ENCODE results near the gene PRDM15.

The PRDM15 gene

DNA sequence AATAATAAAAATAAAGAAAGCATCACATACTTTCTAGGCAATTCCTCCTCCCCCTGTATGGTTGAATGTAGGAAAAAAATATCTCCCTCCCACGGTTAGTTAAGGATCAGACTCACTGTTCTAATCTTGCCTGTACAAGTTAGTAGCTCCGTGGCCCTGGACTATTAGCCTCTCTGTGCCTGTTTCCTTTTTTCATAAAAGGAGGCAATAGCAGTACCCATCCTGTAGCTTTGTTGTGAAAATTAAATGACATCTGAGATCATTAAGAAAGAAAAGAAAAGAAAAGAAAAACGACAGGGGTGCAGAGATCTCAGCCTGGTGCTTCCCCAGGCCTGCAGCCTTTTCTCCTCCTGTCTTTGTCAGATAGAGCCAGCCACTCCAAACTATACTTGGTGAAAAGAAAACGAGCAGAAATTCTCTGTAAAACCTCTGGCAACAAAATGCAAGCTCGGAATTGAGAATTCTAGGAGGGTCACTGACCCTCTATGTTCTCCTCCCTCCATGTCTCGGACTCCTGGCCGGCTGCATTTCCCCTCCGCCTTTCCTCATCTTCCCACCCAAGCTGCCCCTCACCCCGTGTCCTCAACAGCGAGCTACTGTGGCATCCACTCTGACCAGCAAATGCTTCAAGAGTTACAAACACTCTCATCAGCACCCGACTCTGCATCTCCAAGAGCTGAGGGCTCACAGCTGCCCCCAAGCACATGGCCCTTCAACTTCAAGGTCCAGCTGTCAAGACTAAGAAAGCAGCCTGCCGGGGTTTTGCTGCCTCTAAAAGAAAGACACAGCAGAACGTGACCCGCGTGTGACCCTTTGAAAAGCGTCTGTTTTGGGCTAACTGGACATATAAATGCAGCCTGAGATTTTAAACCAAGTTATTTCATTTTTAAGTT is 125.9 kb downstream of the PRDM15 start:
- TF ChIP-seq TEAD4 (IDR thresholded peaks at IDR 0.05) = no peak
- no peak for TF ChIP-seq YY1 (IDR thresholded peaks at IDR 0.05; ENCODE audit: low read depth)
- no peak for TF ChIP-seq TAF1 (IDR thresholded peaks at IDR 0.05; ENCODE audit: low read depth)
- no peak for TF ChIP-seq EGR1 (IDR thresholded peaks at IDR 0.05)
- no peak for TF ChIP-seq TCF12 (IDR thresholded peaks at IDR 0.05; ENCODE audit: low read depth)
- no peak for TF ChIP-seq NFIC (IDR thresholded peaks at IDR 0.05)
- TF ChIP-seq, protein P1, sequence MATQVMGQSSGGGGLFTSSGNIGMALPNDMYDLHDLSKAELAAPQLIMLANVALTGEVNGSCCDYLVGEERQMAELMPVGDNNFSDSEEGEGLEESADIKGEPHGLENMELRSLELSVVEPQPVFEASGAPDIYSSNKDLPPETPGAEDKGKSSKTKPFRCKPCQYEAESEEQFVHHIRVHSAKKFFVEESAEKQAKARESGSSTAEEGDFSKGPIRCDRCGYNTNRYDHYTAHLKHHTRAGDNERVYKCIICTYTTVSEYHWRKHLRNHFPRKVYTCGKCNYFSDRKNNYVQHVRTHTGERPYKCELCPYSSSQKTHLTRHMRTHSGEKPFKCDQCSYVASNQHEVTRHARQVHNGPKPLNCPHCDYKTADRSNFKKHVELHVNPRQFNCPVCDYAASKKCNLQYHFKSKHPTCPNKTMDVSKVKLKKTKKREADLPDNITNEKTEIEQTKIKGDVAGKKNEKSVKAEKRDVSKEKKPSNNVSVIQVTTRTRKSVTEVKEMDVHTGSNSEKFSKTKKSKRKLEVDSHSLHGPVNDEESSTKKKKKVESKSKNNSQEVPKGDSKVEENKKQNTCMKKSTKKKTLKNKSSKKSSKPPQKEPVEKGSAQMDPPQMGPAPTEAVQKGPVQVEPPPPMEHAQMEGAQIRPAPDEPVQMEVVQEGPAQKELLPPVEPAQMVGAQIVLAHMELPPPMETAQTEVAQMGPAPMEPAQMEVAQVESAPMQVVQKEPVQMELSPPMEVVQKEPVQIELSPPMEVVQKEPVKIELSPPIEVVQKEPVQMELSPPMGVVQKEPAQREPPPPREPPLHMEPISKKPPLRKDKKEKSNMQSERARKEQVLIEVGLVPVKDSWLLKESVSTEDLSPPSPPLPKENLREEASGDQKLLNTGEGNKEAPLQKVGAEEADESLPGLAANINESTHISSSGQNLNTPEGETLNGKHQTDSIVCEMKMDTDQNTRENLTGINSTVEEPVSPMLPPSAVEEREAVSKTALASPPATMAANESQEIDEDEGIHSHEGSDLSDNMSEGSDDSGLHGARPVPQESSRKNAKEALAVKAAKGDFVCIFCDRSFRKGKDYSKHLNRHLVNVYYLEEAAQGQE (IDR thresholded peaks at IDR 0.05; ENCODE audit: low read depth) = no peak
- TF ChIP-seq CREB1 (IDR thresholded peaks at IDR 0.05; ENCODE audit: low read depth) = no peak
- TF ChIP-seq, protein P2, sequence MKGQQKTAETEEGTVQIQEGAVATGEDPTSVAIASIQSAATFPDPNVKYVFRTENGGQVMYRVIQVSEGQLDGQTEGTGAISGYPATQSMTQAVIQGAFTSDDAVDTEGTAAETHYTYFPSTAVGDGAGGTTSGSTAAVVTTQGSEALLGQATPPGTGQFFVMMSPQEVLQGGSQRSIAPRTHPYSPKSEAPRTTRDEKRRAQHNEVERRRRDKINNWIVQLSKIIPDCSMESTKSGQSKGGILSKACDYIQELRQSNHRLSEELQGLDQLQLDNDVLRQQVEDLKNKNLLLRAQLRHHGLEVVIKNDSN (IDR thresholded peaks at IDR 0.05) = no peak
- no peak for TF ChIP-seq RAD21 (IDR thresholded peaks at IDR 0.05; ENCODE audit: low read depth)
- TF ChIP-seq EP300 (IDR thresholded peaks at IDR 0.05; ENCODE audit: borderline replicate concordance) = no peak
- TF ChIP-seq, protein P3, sequence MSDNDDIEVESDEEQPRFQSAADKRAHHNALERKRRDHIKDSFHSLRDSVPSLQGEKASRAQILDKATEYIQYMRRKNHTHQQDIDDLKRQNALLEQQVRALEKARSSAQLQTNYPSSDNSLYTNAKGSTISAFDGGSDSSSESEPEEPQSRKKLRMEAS (IDR thresholded peaks at IDR 0.05) = no peak
- no peak for TF ChIP-seq FOXM1 (IDR thresholded peaks at IDR 0.05; ENCODE audit: borderline replicate concordance, low read depth)
- TF ChIP-seq ZBTB7A (IDR thresholded peaks at IDR 0.05; ENCODE audit: low read depth) = no peak
- TF ChIP-seq CEBPB (IDR thresholded peaks at IDR 0.05) = no peak

DNA sequence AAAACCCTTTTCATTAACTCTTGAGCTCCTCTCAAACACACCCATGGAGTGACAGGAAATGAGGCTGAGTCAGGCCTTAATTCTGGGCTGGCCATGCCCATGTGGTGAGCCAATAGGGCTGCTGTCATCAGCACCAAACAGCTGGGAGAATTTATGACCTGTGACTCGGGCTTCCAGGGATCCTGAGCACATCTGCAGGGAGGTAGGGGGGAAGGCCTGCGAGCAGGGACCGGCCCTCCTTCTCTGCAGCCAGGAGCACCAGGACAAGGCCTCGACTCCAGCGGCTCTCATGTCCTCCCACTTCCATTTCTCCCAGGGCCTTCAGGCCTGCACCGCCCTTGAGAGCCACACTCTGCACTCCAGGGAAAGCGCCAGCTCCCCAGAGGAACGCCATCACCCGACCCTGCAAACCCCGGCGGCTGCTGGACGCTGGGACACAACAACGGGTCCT is 126.9 kb downstream of the PRDM15 start:
- TF ChIP-seq TCF12 (IDR thresholded peaks at IDR 0.05; ENCODE audit: low read depth) = peak; percentile 61; the same call in 1 of the 2 replicates
- no peak for TF ChIP-seq CREB1 (IDR thresholded peaks at IDR 0.05; ENCODE audit: low read depth)

DNA sequence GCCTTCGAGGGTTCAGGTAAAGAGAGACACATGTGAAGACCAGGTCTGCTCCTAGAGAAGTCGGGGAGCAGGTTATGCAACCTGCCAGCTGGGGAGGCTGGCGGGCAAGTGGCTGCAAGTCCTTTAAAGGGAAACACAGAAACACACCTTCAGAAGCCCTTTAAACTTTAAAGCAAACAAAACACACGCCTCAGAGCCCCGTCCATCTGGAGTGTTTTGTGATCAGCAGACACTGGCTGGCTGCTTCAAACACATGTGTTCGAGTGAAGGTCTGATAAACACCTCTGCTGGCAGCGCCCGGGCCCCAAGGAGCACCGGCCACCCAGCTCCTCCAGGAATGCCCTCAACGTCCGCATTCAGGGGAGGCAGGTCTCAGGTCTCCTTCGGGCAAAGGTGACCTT is 127.5 kb downstream of the PRDM15 start:
- TF ChIP-seq CEBPB (IDR thresholded peaks at IDR 0.05) (peak; percentile 51; the same call in 1 of the 2 replicates), YY1 (IDR thresholded peaks at IDR 0.05; ENCODE audit: low read depth) (no peak)
- TF ChIP-seq, protein P3 (IDR thresholded peaks at IDR 0.05) = 0 out of 2 replicates have a peak, but pooled peaks have one; percentile 16

DNA sequence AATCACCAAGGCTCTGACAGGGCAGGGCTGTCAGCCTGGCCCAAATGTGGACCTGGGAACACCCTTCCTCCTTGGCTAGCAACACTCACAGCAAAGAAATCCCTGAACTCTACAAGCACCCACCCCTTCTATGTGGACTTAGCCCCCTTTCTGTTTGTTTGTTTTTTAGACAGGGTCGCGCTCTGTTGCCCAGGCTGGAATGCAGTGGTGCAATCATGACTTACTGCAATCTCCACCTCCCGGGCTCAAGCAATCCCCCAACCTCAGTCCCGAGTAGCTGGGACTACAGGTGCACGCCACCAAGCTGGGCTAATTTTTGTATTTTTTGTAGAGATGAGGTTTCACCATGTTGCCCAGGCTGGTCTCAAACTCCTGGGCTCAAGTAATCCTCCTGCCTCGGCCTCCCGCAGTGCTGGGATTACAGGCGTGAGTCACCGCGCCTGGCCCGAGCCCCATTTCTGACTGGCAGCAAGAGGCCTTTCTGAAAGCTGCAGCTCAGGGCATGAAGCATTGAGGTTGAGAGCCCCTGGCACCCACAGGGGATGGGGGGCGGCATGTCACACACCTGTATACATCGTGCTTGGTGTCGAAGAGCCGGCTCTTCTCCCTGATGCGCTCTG is 128.5 kb downstream of the PRDM15 start:
- TF ChIP-seq CEBPB (IDR thresholded peaks at IDR 0.05) (peak; percentile 71), TEAD4 (IDR thresholded peaks at IDR 0.05) (peak; percentile 46), NFIC (IDR thresholded peaks at IDR 0.05) (no peak)

DNA sequence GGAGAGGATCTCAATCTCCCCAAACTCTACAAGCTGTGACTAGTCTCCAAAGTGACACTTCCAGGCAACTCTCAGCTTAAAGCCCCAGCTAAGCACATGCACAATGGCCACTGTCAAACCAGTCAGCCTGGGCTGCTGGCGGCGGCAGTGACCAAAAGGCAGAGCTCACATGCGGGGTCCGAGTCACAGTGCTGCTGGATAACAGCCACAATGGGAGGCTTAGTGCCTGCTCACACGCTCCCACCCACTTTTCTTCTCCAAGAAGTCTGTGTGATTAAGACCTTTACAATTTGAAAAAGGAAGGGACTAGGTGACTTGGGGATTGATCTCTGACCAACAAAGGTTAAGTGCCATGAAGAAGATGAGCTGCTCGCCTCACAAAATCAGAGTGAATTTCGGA is 129.1 kb downstream of the PRDM15 start:
- TF ChIP-seq TCF12 (IDR thresholded peaks at IDR 0.05; ENCODE audit: low read depth) (no peak), NFIC (IDR thresholded peaks at IDR 0.05) (no peak), TAF1 (IDR thresholded peaks at IDR 0.05; ENCODE audit: low read depth) (no peak), EGR1 (IDR thresholded peaks at IDR 0.05) (no peak), CEBPB (IDR thresholded peaks at IDR 0.05) (no peak), RAD21 (IDR thresholded peaks at IDR 0.05; ENCODE audit: low read depth) (no peak)
- TF ChIP-seq, protein P2 (IDR thresholded peaks at IDR 0.05) = no peak
- TF ChIP-seq, protein P1 (IDR thresholded peaks at IDR 0.05; ENCODE audit: low read depth) = no peak
- TF ChIP-seq, protein P3 (IDR thresholded peaks at IDR 0.05) = no peak

DNA sequence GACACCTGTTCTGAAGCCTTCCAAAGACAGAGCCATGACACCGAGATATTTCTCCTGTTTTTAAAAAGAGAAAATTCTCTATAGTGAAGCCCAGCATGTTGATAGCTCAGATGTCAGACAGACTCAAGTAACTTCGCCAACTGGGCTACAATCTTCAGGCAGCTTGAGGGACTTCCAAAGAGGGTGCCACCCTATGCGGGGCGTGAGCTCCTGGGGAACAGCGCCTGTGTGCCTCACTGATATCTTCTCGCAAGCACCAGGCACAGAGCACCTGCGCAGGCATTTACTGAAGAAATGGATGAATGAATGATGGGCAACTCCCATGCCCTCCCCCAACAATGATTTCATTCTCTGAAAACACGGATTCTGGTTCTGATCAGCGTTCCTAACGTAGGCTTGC is 129.9 kb downstream of the PRDM15 start:
- TF ChIP-seq TCF12 (IDR thresholded peaks at IDR 0.05; ENCODE audit: low read depth) (no peak), EP300 (IDR thresholded peaks at IDR 0.05; ENCODE audit: borderline replicate concordance) (no peak), RAD21 (IDR thresholded peaks at IDR 0.05; ENCODE audit: low read depth) (no peak), FOXM1 (IDR thresholded peaks at IDR 0.05; ENCODE audit: borderline replicate concordance, low read depth) (no peak), CREB1 (IDR thresholded peaks at IDR 0.05; ENCODE audit: low read depth) (no peak), NFIC (IDR thresholded peaks at IDR 0.05) (no peak), ZBTB7A (IDR thresholded peaks at IDR 0.05; ENCODE audit: low read depth) (no peak), CEBPB (IDR thresholded peaks at IDR 0.05) (no peak), TAF1 (IDR thresholded peaks at IDR 0.05; ENCODE audit: low read depth) (no peak), EGR1 (IDR thresholded peaks at IDR 0.05) (no peak)
- TF ChIP-seq, protein P1 (IDR thresholded peaks at IDR 0.05; ENCODE audit: low read depth) = no peak
- TF ChIP-seq, protein P3 (IDR thresholded peaks at IDR 0.05) = no peak

Data from Ishikawa (cell line).